Measurements from ENCODE around the gene NPTX2.

DNA sequence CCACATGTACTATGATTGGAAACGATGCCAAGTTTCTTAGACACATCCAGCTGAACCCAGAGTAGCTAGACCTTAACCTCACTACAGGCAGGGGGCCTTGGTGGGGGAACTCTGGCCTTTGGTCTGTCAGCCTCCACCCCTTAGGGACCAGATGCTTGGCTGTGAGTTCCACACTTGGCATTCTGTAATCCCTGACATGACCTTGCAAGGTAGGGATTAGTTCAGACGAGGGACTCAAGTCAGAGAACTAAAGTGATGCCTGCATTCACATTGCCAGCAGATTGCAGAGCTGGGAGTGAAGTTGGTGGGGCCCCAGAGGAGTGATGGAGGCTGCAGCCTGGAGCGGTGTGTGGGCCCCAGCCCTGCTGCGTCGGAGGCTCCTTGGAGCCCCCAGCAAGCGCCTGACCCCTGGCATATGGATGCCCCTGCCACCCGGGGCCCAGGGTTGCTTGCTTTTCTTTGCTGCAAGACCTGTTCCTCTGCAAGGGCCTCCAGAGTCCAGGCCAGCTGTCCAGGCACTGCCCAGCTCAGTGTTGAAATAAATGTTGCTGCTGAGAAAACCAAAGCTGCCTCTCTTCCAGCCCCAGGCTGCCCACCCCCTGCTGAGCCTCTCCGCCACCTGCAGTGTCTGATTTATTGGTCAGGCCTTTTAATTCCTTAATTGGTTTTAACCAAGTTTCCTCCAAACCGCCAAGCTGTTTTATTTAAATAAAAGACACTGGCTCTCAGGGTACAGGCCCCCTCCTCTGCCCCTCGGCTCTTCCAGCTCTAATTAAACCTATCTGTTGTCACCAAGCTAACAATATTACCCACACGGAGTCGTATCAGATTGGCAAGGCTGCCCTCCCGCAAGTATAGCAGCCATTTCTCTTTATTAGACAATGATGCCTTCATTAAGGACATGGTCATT lies 4.7 kb downstream of the NPTX2 start:
- no peak for TF ChIP-seq CEBPB (IDR thresholded peaks at IDR 0.05; ENCODE audit: low read depth, low read length)
- TF ChIP-seq EP300 (IDR thresholded peaks at IDR 0.05; ENCODE audit: borderline replicate concordance in 1 of 2, low read depth in 2 of 2, low read length in 2 of 2): no peak
- TF ChIP-seq CHD2 (IDR thresholded peaks at IDR 0.05; ENCODE audit: low read length): no peak
- TF ChIP-seq, protein P1, sequence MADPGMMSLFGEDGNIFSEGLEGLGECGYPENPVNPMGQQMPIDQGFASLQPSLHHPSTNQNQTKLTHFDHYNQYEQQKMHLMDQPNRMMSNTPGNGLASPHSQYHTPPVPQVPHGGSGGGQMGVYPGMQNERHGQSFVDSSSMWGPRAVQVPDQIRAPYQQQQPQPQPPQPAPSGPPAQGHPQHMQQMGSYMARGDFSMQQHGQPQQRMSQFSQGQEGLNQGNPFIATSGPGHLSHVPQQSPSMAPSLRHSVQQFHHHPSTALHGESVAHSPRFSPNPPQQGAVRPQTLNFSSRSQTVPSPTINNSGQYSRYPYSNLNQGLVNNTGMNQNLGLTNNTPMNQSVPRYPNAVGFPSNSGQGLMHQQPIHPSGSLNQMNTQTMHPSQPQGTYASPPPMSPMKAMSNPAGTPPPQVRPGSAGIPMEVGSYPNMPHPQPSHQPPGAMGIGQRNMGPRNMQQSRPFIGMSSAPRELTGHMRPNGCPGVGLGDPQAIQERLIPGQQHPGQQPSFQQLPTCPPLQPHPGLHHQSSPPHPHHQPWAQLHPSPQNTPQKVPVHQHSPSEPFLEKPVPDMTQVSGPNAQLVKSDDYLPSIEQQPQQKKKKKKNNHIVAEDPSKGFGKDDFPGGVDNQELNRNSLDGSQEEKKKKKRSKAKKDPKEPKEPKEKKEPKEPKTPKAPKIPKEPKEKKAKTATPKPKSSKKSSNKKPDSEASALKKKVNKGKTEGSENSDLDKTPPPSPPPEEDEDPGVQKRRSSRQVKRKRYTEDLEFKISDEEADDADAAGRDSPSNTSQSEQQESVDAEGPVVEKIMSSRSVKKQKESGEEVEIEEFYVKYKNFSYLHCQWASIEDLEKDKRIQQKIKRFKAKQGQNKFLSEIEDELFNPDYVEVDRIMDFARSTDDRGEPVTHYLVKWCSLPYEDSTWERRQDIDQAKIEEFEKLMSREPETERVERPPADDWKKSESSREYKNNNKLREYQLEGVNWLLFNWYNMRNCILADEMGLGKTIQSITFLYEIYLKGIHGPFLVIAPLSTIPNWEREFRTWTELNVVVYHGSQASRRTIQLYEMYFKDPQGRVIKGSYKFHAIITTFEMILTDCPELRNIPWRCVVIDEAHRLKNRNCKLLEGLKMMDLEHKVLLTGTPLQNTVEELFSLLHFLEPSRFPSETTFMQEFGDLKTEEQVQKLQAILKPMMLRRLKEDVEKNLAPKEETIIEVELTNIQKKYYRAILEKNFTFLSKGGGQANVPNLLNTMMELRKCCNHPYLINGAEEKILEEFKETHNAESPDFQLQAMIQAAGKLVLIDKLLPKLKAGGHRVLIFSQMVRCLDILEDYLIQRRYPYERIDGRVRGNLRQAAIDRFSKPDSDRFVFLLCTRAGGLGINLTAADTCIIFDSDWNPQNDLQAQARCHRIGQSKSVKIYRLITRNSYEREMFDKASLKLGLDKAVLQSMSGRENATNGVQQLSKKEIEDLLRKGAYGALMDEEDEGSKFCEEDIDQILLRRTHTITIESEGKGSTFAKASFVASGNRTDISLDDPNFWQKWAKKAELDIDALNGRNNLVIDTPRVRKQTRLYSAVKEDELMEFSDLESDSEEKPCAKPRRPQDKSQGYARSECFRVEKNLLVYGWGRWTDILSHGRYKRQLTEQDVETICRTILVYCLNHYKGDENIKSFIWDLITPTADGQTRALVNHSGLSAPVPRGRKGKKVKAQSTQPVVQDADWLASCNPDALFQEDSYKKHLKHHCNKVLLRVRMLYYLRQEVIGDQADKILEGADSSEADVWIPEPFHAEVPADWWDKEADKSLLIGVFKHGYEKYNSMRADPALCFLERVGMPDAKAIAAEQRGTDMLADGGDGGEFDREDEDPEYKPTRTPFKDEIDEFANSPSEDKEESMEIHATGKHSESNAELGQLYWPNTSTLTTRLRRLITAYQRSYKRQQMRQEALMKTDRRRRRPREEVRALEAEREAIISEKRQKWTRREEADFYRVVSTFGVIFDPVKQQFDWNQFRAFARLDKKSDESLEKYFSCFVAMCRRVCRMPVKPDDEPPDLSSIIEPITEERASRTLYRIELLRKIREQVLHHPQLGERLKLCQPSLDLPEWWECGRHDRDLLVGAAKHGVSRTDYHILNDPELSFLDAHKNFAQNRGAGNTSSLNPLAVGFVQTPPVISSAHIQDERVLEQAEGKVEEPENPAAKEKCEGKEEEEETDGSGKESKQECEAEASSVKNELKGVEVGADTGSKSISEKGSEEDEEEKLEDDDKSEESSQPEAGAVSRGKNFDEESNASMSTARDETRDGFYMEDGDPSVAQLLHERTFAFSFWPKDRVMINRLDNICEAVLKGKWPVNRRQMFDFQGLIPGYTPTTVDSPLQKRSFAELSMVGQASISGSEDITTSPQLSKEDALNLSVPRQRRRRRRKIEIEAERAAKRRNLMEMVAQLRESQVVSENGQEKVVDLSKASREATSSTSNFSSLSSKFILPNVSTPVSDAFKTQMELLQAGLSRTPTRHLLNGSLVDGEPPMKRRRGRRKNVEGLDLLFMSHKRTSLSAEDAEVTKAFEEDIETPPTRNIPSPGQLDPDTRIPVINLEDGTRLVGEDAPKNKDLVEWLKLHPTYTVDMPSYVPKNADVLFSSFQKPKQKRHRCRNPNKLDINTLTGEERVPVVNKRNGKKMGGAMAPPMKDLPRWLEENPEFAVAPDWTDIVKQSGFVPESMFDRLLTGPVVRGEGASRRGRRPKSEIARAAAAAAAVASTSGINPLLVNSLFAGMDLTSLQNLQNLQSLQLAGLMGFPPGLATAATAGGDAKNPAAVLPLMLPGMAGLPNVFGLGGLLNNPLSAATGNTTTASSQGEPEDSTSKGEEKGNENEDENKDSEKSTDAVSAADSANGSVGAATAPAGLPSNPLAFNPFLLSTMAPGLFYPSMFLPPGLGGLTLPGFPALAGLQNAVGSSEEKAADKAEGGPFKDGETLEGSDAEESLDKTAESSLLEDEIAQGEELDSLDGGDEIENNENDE (IDR thresholded peaks at IDR 0.05; ENCODE audit: insufficient replicate concordance, low read length): no peak
- no peak for TF ChIP-seq TCF12 (IDR thresholded peaks at IDR 0.05; ENCODE audit: low read depth, low read length)
- TF ChIP-seq CTCF (IDR thresholded peaks at IDR 0.05; ENCODE audit: control extremely low read depth in 1 of 3, insufficient read depth in 1 of 3, low read depth in 1 of 3, low read length in 3 of 3): no peak
